ENCODE data around the gene MYO3B.
"Not testable (repeated sequence)": the region's sequence is repeated elsewhere in the genome, so short reads cannot be mapped to it uniquely, and the experiment has no call there.

Gene MYO3B

DNA sequence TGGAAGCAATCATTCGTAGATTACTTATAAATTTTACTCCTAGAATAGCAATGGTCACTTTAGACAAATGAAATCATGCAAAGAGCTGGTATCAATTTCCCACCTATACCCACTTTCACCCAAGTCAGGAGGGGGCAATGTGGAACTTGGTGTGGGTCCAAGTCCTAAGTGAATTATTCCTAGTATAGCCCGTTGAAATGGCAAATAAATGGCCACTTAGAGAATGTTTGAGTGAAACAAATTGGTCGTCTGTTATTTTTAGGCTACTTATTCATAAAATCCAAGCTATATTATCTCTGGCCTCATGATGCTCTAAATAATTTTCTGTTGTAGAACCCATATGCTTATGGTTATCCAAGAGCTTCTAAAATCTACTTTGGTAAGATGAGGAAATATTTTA, 98.1 kb downstream of the MYO3B start:
- TF ChIP-seq, protein P1, sequence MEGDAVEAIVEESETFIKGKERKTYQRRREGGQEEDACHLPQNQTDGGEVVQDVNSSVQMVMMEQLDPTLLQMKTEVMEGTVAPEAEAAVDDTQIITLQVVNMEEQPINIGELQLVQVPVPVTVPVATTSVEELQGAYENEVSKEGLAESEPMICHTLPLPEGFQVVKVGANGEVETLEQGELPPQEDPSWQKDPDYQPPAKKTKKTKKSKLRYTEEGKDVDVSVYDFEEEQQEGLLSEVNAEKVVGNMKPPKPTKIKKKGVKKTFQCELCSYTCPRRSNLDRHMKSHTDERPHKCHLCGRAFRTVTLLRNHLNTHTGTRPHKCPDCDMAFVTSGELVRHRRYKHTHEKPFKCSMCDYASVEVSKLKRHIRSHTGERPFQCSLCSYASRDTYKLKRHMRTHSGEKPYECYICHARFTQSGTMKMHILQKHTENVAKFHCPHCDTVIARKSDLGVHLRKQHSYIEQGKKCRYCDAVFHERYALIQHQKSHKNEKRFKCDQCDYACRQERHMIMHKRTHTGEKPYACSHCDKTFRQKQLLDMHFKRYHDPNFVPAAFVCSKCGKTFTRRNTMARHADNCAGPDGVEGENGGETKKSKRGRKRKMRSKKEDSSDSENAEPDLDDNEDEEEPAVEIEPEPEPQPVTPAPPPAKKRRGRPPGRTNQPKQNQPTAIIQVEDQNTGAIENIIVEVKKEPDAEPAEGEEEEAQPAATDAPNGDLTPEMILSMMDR (IDR thresholded peaks at IDR 0.05; ENCODE audit: insufficient read depth, low read depth, low read length, missing control alignments), result no peak

DNA sequence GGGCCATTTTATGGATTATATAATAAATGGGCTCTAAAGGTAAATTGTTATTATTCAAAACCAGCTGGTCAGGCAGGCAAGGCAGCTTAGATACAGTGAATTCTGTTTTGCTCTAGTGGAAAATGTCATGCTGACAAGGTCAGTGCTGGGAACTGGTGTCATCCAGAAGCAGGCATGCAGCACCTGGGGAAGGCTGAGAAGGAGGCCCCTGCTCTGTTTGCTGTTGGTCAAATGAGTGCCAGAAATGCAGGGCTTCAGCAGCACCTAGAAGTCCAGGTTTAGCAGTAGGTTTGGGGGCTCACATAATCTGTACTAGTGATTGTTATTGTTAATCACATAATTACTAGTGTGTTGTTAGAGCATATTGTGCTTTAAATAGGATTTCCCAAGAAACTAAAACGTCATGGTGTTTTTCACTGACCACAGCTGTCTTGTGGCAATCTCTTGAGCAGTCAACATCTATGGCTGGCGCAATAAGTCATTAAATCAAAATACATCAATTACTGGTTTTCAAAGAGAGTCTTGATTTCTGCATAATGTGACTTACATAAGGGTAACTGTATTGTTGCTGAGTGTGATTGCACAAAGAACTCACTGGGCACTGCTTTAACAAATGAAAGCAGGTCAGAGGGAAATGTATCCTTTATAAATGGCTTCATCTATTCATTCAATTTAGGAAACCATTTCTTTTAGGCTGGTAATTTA, 99.1 kb downstream of the MYO3B start:
- TF ChIP-seq, protein P1 (IDR thresholded peaks at IDR 0.05; ENCODE audit: insufficient read depth, low read depth, low read length, missing control alignments), result no peak
- no peak for DNase-seq (ENCODE audit: low read depth)
- no peak overlapping the region for H3K4me3 ChIP-seq (ENCODE audit: low read length)

More for the DNA sequence above, 98.1 kb downstream of the MYO3B start:
- DNase-seq (ENCODE audit: low read depth), result no peak
- no peak overlapping the region for H3K4me3 ChIP-seq (ENCODE audit: low read length)

DNA sequence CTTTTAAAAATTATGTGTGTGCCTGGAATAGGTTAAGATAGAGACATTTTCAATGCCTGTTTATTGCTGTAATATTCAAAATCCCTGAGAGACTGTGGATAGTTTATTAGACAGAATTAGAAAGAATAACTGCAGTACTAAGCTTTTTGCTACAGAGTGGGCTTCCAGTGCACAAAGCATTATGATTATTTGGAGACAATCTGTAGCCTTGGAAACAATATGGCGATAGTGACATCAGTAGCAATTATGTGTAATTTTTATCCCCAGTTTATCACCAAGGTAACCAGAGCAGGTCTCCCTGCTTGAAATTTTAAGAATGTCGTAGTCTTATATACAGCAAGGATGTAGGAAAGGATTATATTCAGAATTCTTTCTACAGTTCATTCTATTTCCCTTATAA, 100.0 kb downstream of the MYO3B start:
- TF ChIP-seq, protein P1 (IDR thresholded peaks at IDR 0.05; ENCODE audit: insufficient read depth, low read depth, low read length, missing control alignments), result no peak
- no peak overlapping the region for H3K4me3 ChIP-seq (ENCODE audit: low read length)
- no peak for DNase-seq (ENCODE audit: low read depth)

GRCh38 chr2:170279615-170280014, 101.7 kb downstream of the MYO3B start:
- H3K4me3 ChIP-seq (ENCODE audit: low read length); DNase-seq (ENCODE audit: low read depth): not testable (repeated sequence)

DNA sequence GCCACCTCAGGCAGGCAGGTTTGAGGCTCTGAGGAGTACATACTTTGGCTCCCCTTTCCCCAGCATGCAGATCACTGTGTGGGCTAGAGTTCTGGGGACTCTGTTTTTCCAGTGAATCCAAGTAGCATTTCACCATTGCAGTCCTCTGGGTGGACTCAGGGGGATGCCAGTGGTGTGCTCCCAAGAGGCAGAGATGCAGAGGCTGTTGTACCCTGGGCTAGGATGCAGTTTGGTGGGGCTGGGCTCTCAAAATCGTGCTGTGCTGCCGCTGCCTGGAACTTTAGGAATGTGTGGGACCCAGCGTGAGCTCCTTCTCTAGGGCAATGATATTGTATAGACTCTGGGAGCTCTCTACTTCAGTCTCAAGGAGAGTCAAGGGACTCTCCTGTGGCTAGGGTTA, 104.9 kb downstream of the MYO3B start:
- TF ChIP-seq, protein P1 (IDR thresholded peaks at IDR 0.05; ENCODE audit: insufficient read depth, low read depth, low read length, missing control alignments), result no peak
- no peak overlapping the region for H3K4me3 ChIP-seq (ENCODE audit: low read length)
- DNase-seq (ENCODE audit: low read depth), result no peak

DNA sequence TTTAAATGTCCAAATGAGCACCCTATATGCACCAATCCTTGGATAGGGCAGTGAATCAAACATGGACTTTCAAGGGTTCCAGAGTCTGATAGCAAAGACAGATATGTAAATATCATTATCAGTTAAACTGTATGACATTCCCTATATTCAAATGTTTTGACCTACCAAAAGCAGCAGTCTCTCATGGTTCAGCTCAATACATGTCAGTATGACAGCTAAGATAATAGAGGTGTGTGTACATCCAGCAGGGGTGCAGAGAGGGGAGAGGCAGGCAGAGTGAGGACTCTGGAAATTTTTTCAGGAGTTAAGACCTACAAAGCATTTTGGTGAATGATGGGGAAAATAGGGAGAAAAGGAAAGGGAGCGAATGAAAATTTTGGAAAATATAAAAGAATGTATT, 106.3 kb downstream of the MYO3B start:
- DNase-seq (ENCODE audit: low read depth), result no peak
- no peak overlapping the region for H3K4me3 ChIP-seq (ENCODE audit: low read length)
- TF ChIP-seq, protein P1 (IDR thresholded peaks at IDR 0.05; ENCODE audit: insufficient read depth, low read depth, low read length, missing control alignments), result no peak

- DNase-seq (ENCODE audit: low read depth), result no peak
- TF ChIP-seq, protein P1 (IDR thresholded peaks at IDR 0.05; ENCODE audit: insufficient read depth, low read depth, low read length, missing control alignments), result no peak
- H3K4me3 ChIP-seq (ENCODE audit: low read length), result no peak overlapping the region
Measured at GRCh38 chr2:170288859-170289258, 110.9 kb downstream of the MYO3B start.

All from epithelial cell of esophagus (primary cell).